ENCODE data around the gene IER5L.
"Not testable (repeated sequence)": the region's sequence is repeated elsewhere in the genome, so short reads cannot be mapped to it uniquely, and the experiment has no call there.

Gene IER5L

GRCh38 chr9:129178568-129179382 is 714 bp upstream of the IER5L start:
- no peak for DNase-seq

- DNase-seq: no peak
These were observed 644 bp downstream of the IER5L start for GRCh38 chr9:129177443-129177790.

GRCh38 chr9:129176701-129177442 is 1.2 kb downstream of the IER5L start:
- peak; percentile 40 for DNase-seq

DNA sequence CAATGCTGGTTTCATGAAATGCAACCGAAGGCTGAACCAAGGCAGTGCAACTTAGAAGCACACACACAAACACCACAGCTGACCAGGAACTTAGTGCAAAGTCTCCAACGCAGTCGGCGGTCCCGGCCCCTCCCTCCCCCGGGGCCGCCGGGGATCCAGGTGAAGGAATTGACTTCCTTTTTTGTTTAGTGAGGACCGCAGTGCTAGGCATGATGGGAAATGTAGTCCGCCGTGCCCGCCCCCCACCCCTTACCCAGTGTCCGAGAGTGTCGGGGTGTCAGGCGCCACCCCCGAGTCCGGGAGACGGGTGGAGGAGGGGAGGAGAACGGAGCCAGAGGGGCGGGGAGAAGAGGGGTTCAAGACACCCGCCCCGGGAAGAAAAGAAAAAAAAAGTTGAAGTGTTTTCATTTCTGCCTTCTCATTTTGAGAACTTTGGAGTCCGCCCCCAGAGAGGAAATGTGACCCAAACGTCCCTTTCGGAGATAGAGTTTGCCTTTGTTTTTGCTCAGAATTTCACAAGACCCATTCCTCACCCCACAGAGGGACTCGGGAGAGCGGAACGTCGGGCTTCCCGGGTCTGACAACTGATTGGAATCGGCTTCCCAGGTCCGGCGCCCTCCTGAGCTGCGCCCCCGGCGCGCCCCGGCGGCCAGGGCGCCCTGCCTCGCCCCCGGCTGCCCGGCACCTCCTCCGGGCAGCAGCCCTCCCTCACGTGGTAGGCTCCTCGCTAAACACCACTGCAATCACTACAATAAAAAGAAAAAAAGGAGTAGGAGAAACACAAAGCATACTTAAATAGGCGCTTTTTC is 2.0 kb downstream of the IER5L start:
- DNase-seq: peak; percentile 80

- no peak for DNase-seq
These were observed 2.6 kb downstream of the IER5L start for GRCh38 chr9:129175515-129175824.

- peak; percentile 54 for DNase-seq
These were observed 3.1 kb downstream of the IER5L start for GRCh38 chr9:129174724-129175514.

DNA sequence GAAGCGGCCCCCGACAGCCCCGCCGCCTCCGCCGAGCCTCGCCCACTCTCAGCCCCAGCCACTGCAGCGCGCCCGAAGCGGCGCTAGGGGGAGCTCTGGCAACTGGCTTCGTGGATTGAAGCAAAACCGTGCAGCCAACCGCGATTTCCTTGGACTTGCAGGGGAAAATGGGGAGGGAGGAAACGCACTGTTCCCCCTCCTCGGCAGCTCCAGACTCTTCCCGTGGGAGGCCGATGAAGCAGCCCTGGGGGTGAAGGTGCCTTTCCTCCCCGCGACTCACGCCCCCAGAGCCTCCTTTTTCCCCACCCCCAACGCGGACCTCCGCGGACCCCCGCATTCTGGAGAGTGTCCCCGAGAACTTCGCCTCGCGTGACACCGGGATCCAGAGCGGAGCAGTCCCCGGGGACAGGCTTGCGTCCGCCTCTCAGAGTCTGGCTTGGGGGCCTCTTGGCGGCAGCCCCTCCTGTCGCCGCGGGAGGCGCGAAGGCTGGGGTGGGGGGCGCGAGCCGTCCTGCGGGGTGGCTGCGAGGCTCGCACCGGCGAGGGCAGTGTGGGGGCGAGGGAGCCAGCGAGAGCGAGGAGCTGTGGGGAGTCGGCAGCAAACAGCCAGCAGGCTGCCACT is 3.8 kb downstream of the IER5L start:
- peak; percentile 91 for DNase-seq

GRCh38 chr9:129173296-129174101 is 4.6 kb downstream of the IER5L start:
- no peak for DNase-seq

- no peak for DNase-seq
These were observed 5.2 kb downstream of the IER5L start for GRCh38 chr9:129172816-129173215.

DNA sequence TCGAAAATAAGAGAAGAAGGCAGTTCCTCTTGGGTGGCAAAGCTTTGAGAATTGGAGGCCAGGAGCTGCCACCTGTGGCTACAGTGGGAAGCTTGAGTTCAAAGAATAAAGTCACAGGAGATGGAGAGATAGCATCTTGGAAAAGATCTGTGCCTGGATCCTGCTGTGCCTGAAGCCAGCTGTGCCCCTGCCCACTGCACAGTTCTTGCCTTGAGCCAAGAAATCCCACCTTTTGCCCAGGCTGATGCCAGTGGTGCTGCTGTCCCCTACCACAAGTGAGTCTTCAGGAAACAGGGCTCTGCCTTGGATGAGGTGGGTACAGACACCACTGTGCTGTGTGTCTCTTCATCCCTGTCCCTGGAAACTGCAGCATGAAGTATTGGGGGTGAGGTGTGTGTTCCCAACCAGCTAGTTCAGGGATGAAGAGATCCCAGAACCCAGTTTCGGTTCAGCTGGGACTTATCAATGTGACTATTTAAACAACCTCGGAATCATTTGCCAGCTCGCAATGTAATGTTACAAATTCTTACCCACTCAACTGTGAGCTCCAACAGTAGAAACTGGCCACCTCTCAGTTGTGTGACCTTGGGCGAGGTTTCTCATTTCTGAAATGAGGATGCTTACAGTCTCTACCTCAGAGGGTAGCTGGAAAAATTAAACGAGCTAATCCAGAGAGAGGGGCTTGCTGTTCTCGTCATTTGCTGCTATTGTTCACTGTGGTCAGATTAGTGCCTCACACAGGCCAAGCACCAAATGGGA is 5.9 kb downstream of the IER5L start:
- no peak for DNase-seq

DNA sequence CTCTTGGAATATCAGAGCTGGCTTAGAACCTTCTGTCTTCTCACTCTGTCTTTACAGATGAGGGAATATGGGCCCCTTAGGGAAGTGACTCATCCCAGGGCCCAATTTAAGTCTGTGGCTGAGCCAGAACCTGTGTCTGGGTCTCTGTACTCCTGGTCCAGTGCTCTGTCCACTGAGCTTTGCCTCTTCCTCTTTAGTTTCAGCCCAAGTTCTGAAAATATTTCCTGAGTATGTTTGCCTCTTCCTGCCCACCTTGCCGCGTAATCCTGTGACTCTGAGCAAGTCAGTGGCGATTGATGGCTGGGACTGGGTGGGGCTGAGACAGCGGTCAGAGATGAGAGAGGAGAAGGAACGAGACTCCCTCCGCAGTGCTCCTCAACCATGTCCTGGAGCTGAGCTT is 7.8 kb downstream of the IER5L start:
- peak; percentile 31 for DNase-seq

DNA sequence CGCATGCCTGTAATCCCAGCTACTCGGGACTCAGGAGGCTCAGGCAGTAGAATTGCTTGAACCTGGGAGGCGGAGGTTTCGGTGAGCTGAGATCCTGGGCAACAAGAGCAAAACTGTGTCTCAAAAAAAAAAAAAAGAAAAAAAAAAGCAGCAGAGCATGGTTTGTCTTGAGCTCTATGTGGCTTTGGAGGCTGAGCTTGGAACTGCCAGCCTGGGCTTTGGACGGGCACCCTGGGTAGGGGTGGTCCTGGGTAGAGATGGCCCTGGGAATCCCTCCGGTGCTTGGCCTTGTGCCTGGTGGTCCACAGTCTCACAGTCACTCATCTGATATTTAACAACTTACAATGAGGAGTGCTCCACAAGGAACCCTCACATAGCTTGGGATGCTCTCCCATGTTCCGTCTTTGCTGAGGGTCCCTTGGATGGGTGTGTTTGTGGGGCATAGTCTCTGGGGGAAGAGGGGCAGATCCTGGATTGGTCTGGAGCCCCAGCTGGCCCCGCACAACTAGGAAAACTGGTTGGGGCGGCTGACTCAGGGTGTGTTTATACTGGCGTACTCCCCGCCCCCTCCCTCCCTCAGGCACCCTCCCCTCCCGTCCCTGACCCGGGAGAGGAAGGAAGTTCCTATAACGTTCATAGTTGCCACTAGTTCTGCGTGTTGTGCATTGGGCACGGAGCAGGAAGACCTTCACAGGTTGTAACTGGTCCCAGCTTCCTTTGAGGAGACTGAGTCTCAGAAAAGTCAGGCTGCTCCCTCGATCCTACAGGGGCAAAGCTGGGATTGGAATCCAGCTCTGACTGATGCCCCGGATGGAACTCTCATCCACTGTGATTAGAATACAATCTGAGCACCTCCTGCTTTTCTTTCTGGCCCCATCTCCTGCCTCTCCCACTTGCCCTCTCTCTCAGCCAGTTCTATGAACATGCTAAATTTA is 11.2 kb downstream of the IER5L start:
- peak; percentile 36 for DNase-seq

DNA sequence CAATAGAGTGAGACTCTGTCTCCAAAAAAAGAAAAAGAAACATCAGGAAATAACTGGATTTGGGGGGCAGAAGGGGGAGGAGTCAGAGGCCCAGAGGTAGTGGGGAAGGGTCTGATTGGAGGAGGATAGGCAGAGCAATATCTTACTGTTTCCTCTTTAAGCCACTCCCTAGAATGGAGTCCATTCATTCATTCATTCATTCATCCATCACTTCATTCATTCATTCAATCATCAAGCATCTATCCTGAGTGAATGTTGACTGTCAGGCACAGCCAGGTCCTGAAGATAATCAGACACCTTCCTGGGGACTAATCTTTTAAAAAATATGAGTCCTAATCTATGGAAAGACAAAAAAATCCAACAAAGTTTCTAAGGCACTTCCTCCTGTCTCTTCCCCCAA is 12.9 kb downstream of the IER5L start:
- DNase-seq: no peak

DNA sequence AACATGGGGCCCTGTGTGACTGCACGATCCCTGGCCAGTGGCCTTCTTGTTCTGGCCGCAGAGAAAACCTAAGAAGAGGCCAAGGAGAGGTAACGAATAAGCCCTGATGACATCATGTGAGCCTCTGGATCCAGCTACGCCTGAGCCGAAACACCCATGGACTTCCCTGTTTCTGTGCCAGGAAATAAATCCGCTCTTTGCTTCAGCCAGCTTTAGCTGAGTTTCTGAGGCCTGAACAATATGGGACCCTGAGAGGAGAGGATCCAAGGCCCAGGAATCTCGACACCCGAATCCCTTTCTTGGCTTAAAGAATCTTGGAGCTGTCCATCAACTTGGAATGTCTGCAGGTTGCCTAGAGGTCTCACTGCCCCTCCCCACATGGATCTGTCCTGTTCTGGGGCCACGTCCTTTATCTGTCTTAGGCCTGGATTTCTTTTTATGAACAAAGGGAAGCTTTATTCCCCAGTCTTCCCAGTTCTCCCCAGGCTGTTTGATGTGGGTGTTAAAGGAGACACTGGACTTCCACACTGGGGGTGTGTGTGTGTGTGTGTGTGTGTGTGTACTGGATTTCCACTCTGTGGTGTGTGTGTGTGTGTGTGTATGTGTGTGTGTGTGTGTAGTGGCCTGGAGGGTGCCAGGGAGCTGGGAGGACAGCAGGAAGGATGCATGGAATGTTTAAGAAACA is 13.7 kb downstream of the IER5L start:
- no peak for DNase-seq

DNA sequence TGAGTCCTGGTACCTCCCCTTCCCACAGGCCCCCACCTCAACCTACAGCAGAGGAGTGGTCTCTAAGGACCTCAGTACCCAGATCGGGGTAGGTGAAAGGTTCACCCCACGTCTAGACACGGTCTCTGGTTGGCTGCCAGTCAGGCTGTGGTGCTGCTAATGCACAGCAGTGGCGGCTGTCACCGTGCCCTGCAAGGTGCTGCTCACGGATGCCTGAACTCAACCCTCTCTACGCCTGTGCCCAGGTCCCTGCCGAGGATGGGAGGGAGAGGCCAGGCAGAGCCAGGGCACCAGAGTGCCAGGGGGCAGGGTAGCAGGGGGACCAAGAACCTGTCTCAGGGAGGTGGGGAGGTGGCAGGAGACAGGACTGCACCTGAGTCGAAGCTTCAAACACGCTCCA is 14.3 kb downstream of the IER5L start:
- no peak for DNase-seq

- DNase-seq: not testable (repeated sequence)
These were observed 14.8 kb downstream of the IER5L start for GRCh38 chr9:129163198-129163670.

DNA sequence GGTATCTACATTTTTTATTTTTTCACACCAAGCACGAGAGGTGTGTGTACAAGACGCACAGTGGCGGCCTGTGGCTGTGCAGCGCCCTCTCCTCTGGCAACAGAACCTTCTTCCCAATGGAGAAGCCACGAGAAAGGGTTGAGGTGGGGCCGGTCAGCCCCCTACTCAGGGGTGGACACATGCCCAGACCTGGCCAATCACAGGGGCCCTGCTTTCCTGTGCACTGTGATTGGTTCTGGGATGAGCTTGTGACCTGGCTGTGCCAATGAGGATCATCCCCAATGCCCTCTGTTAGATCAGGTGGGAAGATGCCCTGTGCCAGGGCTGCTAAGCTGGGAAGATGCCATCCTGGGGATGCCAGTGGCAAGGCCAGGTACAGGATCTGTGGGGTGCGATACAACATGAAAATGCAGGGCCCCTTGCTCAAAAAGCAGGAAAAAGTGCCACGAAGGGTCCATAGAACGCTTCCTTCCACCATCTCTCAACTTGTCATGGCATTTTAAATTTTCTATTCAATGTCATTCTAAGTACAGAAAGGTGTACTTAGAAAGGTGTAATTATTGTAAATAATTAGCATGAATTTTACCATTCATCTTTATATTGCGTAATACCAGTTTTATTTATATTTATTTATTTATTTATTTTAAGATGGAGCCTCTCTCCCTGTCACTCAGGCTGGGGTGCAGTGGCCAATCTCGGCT is 15.4 kb downstream of the IER5L start:
- no peak for DNase-seq

- DNase-seq: no peak
These were observed 16.6 kb downstream of the IER5L start for GRCh38 chr9:129161534-129161837.

Data from stimulated activated CD8-positive, alpha-beta memory T cell treated with anti-CD3 and anti-CD28 coated beads, Interleukin-4, amount 100 ng/mL, for 48 hours (primary cell).